Stimulated activated CD4-positive, alpha-beta T cell treated with anti-CD3 and anti-CD28 coated beads, Interleukin-15, amount 100 ng/mL, for 24 hours (primary cell): Measurements from ENCODE around the gene YPEL1.

Experiments used
- DNase-seq: peaks from one replicate; pipeline ENCODE4 v3.0.0-alpha.2; 2020

Gene YPEL1, protein sequence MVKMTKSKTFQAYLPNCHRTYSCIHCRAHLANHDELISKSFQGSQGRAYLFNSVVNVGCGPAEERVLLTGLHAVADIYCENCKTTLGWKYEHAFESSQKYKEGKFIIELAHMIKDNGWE

GRCh38 chr22:21735200-21736083 is at the start of gene YPEL1:
Gene YPEL1 (minus strand): TSS chr22:21735794. CDS start chr22:21710744, 25,050 bp downstream.
- DNase-seq, result peak; percentile 92

- no peak for DNase-seq
These were observed 44.7 kb upstream of the YPEL1 start for GRCh38 chr22:21780259-21780658.

DNA sequence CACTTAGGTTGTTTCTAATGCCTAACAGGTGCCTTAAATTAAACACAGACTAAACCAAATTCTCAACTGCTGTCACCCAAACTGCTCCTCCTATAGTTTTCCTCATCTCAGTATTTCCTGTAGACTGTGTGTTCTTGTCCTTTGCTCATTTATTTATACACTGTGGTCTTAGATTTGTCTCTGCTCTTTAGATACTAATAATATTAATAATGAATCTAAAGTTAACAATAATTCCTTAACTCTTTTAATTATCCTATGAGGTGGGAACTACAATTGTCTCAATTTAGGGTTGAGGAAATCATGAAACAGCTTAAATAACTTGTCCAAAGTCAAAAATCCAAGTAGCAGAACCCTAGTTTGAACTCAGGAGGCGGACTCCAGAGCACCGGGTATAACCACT is 43.9 kb upstream of the YPEL1 start:
- no peak for DNase-seq

GRCh38 chr22:21778705-21779363 is 43.2 kb upstream of the YPEL1 start:
- no peak for DNase-seq

- no peak for DNase-seq
These were observed 36.0 kb upstream of the YPEL1 start for GRCh38 chr22:21771631-21771976.

DNA sequence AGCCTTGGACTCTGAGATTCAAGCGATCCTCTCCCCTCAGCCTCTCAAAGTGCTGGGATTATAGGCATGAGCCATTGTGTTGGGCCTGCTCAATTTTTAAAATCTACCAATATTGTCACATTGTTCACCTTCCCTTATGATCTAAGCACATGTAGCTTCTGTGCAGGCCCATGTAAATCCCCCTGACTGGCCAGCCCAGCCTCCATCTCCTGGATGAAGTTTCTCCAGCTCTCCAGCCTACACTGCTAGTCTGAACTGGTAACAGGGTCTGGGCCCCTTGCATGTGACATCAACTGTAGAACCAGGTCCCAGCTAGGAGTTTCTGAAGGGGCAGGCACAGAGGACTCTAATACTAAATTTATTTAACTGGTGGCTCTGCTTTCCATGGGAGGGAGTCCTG is 32.8 kb upstream of the YPEL1 start:
- DNase-seq, result no peak

GRCh38 chr22:21766691-21767462 is 31.3 kb upstream of the YPEL1 start:
- peak; percentile 74 for DNase-seq

- DNase-seq, result no peak
These were observed 30.4 kb upstream of the YPEL1 start for GRCh38 chr22:21765909-21766529.

GRCh38 chr22:21764038-21764804 is 28.6 kb upstream of the YPEL1 start:
- DNase-seq, result peak; percentile 50

DNA sequence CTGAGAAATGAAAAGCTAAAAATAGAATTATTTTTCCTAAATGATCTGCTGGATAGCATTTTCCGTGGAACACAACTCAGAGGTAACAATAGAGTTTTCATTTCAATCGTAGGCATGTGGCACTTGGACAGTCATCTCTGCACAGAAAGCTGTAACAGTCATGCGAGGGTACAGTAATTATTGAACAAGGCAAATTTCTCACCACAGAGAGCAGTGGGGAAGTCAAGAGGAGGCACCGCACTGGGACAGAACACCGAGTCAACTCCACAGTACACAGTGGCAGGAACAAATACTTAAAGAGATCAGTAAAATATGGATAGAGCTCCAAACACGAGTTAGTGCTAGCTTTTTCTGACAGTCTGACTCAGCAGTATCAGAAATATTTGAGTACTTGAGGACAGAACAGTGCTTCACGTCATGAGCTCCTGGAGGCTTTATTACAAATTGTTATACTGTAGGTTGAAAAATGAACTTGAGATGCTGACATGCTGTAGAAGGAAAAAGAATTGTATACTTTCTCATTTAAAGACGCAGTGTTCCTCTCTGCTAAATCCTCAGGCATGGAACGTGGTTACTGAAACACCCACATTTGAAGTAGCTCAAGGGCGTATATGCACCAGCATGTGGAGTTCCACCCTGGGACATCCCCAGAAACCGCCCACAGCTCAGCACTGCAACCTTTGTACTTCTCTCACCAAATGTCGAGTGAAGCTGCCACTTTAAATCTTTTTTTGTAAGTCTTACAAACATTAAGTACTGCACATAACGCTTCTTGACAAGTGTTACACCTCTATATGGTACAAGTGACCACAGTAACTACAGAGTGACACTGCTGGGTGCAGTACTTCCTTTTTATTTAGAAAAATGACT is 27.4 kb upstream of the YPEL1 start:
- DNase-seq, result peak; percentile 66

DNA sequence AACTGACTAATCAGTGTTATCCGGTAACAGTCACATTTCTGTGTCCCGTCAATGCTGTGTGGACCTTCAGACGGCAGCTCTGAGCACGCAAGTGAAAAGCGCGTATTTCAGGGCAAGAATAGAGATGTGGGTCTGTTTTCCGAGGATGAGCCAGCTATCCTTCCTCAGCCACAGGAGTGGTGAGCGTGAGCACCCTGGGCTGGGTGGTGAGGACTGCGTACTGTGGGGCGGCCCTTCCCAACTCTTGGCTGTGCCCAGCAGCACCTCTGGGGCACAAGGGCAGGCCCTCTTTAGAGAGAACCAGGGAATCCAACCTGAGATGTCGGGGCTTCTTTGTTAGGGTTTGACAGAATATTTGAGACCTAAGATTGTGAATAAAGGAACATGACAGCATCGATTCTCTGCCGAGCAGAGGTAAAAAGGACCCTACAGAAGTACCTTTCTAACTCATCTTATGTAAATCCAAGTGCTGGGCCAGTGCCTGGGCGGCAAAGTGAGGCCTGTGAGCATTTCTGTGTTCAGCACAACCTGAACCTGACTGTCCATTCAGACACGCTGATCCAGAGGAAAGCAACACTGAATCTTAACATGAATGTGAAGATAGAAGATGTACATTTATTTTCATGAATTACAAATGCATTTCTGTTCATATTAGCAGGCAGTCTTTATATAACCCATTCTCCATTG is 26.5 kb upstream of the YPEL1 start:
- no peak for DNase-seq

DNA sequence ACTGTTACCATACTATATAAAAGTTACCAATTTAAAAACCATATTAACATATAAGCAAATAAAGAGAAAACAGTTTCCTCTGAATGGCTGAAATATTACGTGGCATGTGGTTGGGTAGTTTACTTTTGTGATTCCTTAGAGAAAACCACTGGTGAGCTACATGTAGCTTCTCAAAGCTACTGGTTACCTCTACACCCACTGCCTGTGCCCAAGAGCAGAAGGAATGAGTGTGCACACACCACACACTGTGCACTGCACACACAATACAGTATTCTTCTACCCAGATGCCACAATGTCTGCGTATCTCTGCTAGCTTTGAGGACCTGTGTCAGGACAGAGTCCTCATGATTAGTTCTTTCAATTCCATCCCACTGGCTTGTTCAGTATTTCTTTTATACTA is 25.5 kb upstream of the YPEL1 start:
- peak; percentile 25 for DNase-seq

GRCh38 chr22:21760640-21761039 is 25.0 kb upstream of the YPEL1 start:
- DNase-seq, result no peak

- DNase-seq, result no peak
These were observed 24.2 kb upstream of the YPEL1 start for GRCh38 chr22:21759646-21760376.

DNA sequence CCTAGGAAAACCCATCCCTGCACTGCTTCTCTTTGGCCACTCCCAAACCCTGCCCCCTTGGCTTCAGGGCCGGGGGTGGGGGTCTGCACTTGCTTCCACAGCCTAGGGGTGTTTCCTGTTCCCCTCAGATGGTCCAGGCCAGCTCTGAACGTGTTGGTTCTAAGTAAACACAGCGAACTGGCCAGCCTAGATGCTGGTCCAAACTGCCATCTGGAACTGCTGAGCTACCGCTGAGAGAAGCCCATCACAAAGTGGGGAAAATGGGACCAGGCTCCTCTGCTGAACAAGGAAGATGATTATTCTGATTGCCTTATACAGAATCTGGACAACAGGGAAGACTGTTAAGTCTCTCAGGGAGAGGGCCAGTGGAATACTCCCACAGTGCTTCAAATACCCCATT is 23.5 kb upstream of the YPEL1 start:
- no peak for DNase-seq

GRCh38 chr22:21758091-21758864 is 22.7 kb upstream of the YPEL1 start:
- no peak for DNase-seq

DNA sequence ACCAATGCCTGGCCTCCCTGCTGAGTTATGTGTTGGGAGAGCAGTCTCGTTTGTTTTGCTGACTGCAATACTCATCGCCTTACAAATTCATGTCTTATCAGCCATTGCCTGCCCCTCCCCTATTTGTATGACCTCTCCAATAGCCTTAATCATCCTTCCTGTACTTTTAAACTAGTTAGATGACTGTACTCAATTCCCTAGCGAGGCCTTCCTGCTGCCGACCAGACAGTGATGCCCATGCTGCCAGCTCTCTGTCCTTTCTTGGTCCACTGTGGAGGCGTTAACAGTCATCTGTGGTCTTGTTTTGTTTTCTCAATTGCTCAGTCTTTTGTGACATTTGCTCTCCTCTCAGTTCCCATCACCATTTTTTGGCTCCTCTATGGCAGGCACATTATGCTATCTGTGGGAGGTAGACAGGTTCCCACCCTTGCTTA is 20.3 kb upstream of the YPEL1 start:
- no peak for DNase-seq

DNA sequence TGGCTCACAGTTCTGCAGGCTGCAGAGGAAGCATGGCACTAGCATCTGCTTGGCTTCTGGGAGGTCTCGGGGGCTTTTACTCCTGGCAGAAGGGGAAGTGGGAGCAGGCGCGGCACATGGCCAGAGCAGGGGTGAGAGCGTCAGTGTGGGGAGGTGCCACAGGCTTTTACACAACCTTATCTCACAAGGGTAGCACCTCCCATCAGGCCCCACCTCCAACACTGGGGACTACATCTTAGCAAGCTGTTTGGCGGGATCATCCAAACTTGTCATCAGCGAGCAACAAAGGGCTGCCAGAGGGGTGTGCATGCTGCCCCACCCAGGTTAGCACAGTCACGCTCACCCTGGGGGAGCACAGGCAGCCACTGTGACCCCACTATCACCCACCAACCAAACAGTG is 18.9 kb upstream of the YPEL1 start:
- DNase-seq, result no peak
